Small intestine (tissue), 7 donors: ENCODE measurements around the gene NIPAL4. TPM values are rescaled to one million over a fixed set of nuclear protein-coding genes. Genes with fewer than 3 reads are reported as not detected.
A peak's percentile ranks its signal among the peaks of the same experiment; 100 is the strongest.
"Not testable (repeated sequence)": the region's sequence is repeated elsewhere in the genome, so short reads cannot be mapped to it uniquely, and the experiment has no call there.

Experiments
- DNase-seq, 2 donors: peaks; one replicate each; pipeline versions ENCODE4 v3.0.0 to v3.0.0-alpha.2; 2013
- FAIRE-seq: peaks from 2 replicates; lab custom pipeline; 2012; peaks lifted over from hg19 to GRCh38; lab: Jason Lieb, UNC
- H3K27ac ChIP-seq, 3 donors: one replicate each; pipeline ENCODE4 v1.5.1; 2013; ENCODE audit warnings: low read length in 2 of 3, mild to moderate bottlenecking in 2 of 3, control low read depth in 1 of 3, inconsistent platforms in 1 of 3, low read depth in 1 of 3, moderate library complexity in 1 of 3
- H3K27me3 ChIP-seq, 3 donors: one replicate each; pipeline ENCODE4 v1.6.1; 2013; ENCODE audit warnings: low read length in 3 of 3, inconsistent platforms in 1 of 3; ENCODE audit not compliant: control insufficient read depth in 3 of 3, insufficient read depth in 3 of 3
- H3K36me3 ChIP-seq, 3 donors: one replicate each; pipeline ENCODE4 v1.6.1; 2013; ENCODE audit warnings: low read length in 3 of 3, inconsistent platforms in 1 of 3, low read depth in 1 of 3, mild to moderate bottlenecking in 1 of 3, moderate library complexity in 1 of 3; ENCODE audit not compliant: control insufficient read depth in 3 of 3, insufficient read depth in 2 of 3
- H3K4me1 ChIP-seq, 3 donors: one replicate each; pipeline ENCODE4 v1.6.1; 2013; ENCODE audit warnings: low read length in 2 of 3, inconsistent platforms in 1 of 3, low read depth in 1 of 3, mild to moderate bottlenecking in 1 of 3, moderate library complexity in 1 of 3; ENCODE audit not compliant: control insufficient read depth in 3 of 3, insufficient read depth in 2 of 3
- H3K4me3 ChIP-seq, 3 donors: one replicate each; pipeline ENCODE4 v1.5.1; 2013; ENCODE audit warnings: low read length in 3 of 3, control low read depth in 1 of 3, inconsistent platforms in 1 of 3, low read depth in 1 of 3, mild to moderate bottlenecking in 1 of 3, moderate library complexity in 1 of 3
- H3K9me3 ChIP-seq, 2 donors: one replicate each; pipeline ENCODE4 v1.6.1; 2013; ENCODE audit warnings: low read depth in 1 of 2, low read length in 1 of 2; ENCODE audit not compliant: control insufficient read depth in 2 of 2, insufficient read depth in 1 of 2
- WGBS, 3 donors: extraction: QIAGEN DNeasy Blood & Tissue Kit; methylation state at CpG; one replicate each; pipeline ENCODE4 v1.1.7; 2013; 5-methylcytosine and 5-hydroxymethylcytosine counted together
- polyA plus RNA-seq, 4 donors: library from polyadenylated mRNA; stranded (reverse) in 3 of 4; unstranded in 1 of 4; fragments of 200-250 nt in 3 of 4; fragments of 120-200 nt in 1 of 4; gene quantifications; one replicate each; pipeline versions ENCODE4 v1.2.1 to v1.2.3, GENCODE V29; 2013
- donor health status: healthy with polysubstance abuse.
- donor health status: control.
- donor health status: control.
- donor health status: Bipolar disorder and iron deficiency.
- donor health status: healthy.

NIPAL4 gene
- polyA plus RNA-seq, 4 donors: 0.10 to 0.21 TPM; not detected in 2

- peak; percentile 51 to 76 for DNase-seq
- Histone ChIP-seq H3K4me1 (peaks cover 0 to 15% (median 0%) of the 10 kb centered on the region in 3 donors), H3K4me3 (no peak overlapping the region), H3K9me3 (no peaks in the 10 kb centered on the region), H3K27ac (peak overlapping the region in 1 of 3 donors; percentile 38), H3K36me3 (peaks cover 0 to 29% (median 0%) of the 10 kb centered on the region in 3 donors), H3K27me3 (no peaks in the 10 kb centered on the region)
- no peak for FAIRE-seq
- WGBS, 3 donors: 11 to 37% (median 32%) methylated on average over 5 of the region's 5 CpGs
Measured at GRCh38 chr5:157477814-157478494, 17.9 kb downstream of the NIPAL4 start.

DNA sequence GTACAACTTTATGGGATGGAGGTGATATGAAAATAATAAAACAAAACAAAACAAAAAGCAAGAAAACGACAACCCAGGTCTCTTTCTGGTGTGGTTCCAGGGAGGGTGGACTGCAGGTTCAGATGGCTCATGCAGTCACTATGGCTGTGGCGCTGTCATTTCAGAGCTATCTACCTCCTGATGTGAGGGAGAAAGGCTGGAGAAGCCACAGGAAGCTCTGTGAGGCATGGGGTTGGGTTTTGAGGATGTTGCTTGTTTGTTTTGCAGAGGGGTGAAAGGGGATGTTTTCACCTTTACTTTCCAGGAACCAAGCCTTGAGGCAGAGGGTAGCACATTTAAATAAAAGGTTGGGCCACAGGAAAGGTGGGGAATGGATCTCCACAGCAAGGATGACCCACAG is 18.7 kb downstream of the NIPAL4 start:
- no peak for DNase-seq
- H3K27me3 ChIP-seq: no peaks in the 10 kb centered on the region
- H3K9me3 ChIP-seq: no peaks in the 10 kb centered on the region
- FAIRE-seq: no peak
- H3K4me3 ChIP-seq: no peak overlapping the region
- H3K27ac ChIP-seq: peak overlapping the region in 1 of 3 donors; percentile 34
- 55 to 74% (median 60%) methylated on average over 2 of the region's 2 CpGs for WGBS, 3 donors
- H3K36me3 ChIP-seq: peaks cover 0 to 27% (median 0%) of the 10 kb centered on the region in 3 donors
- H3K4me1 ChIP-seq: peaks cover 0 to 15% (median 0%) of the 10 kb centered on the region in 3 donors

- Histone ChIP-seq H3K27me3 (no peaks in the 10 kb centered on the region), H3K9me3 (no peaks in the 10 kb centered on the region), H3K27ac (no peak overlapping the region), H3K36me3 (peaks cover 0 to 27% (median 0%) of the 10 kb centered on the region in 3 donors), H3K4me3 (no peak overlapping the region), H3K4me1 (peaks cover 0 to 15% (median 0%) of the 10 kb centered on the region in 3 donors)
- DNase-seq: no peak
- 83 to 90% (median 87%) methylated on average over 4 of the region's 4 CpGs for WGBS, 3 donors
- FAIRE-seq: no peak
Measured at GRCh38 chr5:157479166-157479565, 19.2 kb downstream of the NIPAL4 start.

- Histone ChIP-seq H3K4me3 (no peak overlapping the region), H3K36me3 (peaks cover 0 to 30% (median 0%) of the 10 kb centered on the region in 3 donors), H3K27me3 (no peaks in the 10 kb centered on the region), H3K4me1 (peaks cover 0 to 15% (median 0%) of the 10 kb centered on the region in 3 donors), H3K27ac (peak overlapping the region in 1 of 3 donors; percentile 21), H3K9me3 (no peaks in the 10 kb centered on the region)
- FAIRE-seq (no peak), DNase-seq (no peak)
- WGBS, 3 donors: 65 to 73% (median 71%) methylated on average over 15 of the region's 15 CpGs
Measured at GRCh38 chr5:157479612-157480510, 19.8 kb downstream of the NIPAL4 start.

GRCh38 chr5:157481265-157481664 is 21.3 kb downstream of the NIPAL4 start:
- Histone ChIP-seq H3K36me3 (peaks cover 0 to 38% (median 0%) of the 10 kb centered on the region in 3 donors), H3K4me3 (no peak overlapping the region), H3K27ac (peak overlapping the region in 1 of 3 donors; percentile 17), H3K9me3 (no peaks in the 10 kb centered on the region), H3K27me3 (no peaks in the 10 kb centered on the region), H3K4me1 (peaks cover 0 to 17% (median 0%) of the 10 kb centered on the region in 3 donors)
- DNase-seq (no peak), FAIRE-seq (no peak)
- WGBS, 3 donors: 66 to 77% (median 76%) methylated on average over 4 of the region's 4 CpGs

DNA sequence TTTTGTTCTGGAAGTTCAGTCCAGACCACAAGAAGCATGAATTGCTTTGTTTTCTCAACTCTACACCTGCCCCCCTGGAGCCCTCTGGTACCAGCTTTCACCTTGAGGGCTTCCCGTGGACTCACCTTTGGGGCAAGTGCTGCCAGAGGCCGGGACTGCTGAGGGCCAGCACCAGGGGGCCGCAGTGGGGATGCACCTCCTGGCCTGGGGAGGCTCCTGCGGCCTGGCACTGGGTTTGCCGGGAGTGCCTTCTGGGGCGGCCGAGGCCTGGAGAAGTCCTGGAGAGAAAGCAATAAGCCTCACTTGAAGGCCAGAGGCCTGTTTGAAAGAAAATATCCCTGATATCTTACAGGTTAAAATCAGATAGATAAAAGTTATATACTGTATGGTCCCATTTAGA is 21.7 kb downstream of the NIPAL4 start:
- WGBS, 3 donors: 94 to 97% (median 97%) methylated on average over 7 of the region's 7 CpGs
- no peak for FAIRE-seq
- peaks cover 0 to 21% (median 0%) of the 10 kb centered on the region in 3 donors for H3K4me1 ChIP-seq
- H3K36me3 ChIP-seq: peaks cover 0 to 41% (median 0%) of the 10 kb centered on the region in 3 donors
- peak overlapping the region in 1 of 3 donors; percentile 17 for H3K27ac ChIP-seq
- H3K27me3 ChIP-seq: no peaks in the 10 kb centered on the region
- DNase-seq: no peak
- no peak overlapping the region for H3K4me3 ChIP-seq
- no peaks in the 10 kb centered on the region for H3K9me3 ChIP-seq

- WGBS, 3 donors: 79 to 85% (median 81%) methylated on average over 2 of the region's 2 CpGs
- FAIRE-seq, DNase-seq, H3K4me3 ChIP-seq, H3K27ac ChIP-seq, H3K27me3 ChIP-seq, H3K9me3 ChIP-seq: not testable (repeated sequence)
- Histone ChIP-seq H3K36me3 (peaks cover 0 to 43% (median 0%) of the 10 kb centered on the region in 3 donors), H3K4me1 (peaks cover 0 to 25% (median 0%) of the 10 kb centered on the region in 3 donors)
Measured at GRCh38 chr5:157482702-157483101, 22.7 kb downstream of the NIPAL4 start.

DNA sequence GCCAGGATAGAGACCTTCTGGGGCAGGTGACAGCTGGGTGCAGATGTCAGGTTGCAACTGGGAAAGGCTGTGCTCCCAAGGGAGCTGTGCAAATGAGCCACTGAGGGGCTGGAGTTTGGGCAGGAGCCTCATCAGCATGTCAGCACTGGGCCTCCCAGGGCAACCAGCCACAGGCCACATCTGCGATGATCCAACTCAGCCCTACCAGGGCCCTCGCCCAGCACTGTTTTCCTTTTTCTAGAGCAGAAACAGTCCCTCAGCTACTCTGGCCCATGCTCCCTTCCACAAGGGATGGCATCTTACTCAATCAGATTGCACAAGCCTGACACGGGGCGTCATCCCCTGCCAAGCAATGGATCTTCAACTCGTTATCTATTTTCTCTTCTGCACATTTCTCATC is 24.8 kb downstream of the NIPAL4 start:
- FAIRE-seq (no peak), DNase-seq (no peak)
- Histone ChIP-seq H3K4me1 (peaks cover 0 to 14% (median 0%) of the 10 kb centered on the region in 3 donors), H3K27me3 (no peaks in the 10 kb centered on the region), H3K36me3 (peaks cover 0 to 46% (median 0%) of the 10 kb centered on the region in 3 donors), H3K9me3 (no peaks in the 10 kb centered on the region), H3K4me3 (no peak overlapping the region), H3K27ac (peak overlapping the region in 1 of 3 donors; percentile 17)
- 81 to 95% (median 84%) methylated on average over 5 of the region's 5 CpGs for WGBS, 3 donors
